ENCODE measurements around the gene ABCC10. TPM values are rescaled to one million over a fixed set of nuclear protein-coding genes. Genes with fewer than 3 reads are reported as not detected.

The ABCC10 gene
- total RNA-seq, 4 donors from 2014 or later: 7.0 to 12.9 (median 9.7) TPM

DNA sequence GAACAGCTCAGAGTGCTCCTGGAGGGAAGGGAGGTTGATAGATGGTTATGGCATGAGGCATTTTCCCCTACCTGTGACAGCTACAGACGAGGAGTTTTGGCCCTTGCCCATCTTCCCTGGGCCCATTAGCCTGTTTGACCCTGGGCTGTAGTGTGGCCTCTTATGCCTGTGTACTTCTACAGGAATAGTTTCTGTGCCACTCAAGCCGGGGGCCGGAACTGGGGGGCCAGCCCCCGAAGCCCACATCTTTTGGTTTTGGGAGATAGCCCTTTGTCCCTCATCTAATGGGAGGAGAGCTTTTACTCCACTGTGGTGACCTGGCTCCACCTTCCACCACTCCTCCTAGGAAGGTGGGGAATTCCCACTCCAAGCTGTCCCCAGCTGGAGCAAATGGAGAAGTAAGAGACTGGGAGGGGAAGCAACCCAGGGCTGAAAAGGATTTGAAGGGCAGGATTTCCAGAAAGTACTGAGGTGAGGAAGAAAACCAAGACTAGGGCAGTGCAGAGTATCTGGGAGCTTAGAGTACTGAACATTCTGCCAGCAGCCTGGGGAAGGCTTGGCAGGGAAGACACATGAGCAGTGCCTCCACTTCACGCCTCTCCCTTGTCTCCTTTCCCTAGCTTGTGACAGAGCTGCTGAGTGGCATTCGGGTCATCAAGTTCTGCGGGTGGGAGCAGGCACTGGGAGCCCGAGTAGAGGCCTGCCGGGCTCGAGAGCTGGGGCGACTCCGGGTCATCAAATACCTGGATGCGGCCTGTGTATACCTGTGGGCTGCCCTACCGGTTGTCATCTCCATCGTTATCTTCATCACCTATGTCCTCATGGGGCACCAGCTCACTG, 6.9 kb downstream of the ABCC10 start:
- TF ChIP-seq, protein P1, sequence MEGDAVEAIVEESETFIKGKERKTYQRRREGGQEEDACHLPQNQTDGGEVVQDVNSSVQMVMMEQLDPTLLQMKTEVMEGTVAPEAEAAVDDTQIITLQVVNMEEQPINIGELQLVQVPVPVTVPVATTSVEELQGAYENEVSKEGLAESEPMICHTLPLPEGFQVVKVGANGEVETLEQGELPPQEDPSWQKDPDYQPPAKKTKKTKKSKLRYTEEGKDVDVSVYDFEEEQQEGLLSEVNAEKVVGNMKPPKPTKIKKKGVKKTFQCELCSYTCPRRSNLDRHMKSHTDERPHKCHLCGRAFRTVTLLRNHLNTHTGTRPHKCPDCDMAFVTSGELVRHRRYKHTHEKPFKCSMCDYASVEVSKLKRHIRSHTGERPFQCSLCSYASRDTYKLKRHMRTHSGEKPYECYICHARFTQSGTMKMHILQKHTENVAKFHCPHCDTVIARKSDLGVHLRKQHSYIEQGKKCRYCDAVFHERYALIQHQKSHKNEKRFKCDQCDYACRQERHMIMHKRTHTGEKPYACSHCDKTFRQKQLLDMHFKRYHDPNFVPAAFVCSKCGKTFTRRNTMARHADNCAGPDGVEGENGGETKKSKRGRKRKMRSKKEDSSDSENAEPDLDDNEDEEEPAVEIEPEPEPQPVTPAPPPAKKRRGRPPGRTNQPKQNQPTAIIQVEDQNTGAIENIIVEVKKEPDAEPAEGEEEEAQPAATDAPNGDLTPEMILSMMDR (IDR thresholded peaks at IDR 0.05; ENCODE audit: low read depth): no peak

DNA sequence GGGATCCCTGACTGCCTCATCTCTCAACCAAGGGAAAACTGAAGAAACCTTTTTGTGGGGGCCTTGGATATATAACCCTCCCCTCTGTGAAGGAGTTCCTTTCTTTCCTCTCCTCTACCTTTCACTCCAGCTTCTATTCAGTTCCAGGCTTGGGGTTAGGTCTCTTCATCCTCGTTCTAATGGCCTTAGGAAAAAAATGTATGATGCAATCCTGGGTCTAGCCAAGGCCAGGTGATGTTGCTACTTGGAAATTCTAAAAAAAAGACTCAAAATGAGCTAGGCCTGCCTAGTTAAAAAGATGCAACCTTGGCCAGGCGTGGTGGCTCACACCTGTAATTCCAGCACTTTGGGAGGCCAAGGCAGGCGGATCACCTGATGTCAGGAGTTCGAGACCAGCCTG, 7.6 kb downstream of the ABCC10 start:
- TF ChIP-seq, protein P1 (IDR thresholded peaks at IDR 0.05; ENCODE audit: low read depth): no peak

DNA sequence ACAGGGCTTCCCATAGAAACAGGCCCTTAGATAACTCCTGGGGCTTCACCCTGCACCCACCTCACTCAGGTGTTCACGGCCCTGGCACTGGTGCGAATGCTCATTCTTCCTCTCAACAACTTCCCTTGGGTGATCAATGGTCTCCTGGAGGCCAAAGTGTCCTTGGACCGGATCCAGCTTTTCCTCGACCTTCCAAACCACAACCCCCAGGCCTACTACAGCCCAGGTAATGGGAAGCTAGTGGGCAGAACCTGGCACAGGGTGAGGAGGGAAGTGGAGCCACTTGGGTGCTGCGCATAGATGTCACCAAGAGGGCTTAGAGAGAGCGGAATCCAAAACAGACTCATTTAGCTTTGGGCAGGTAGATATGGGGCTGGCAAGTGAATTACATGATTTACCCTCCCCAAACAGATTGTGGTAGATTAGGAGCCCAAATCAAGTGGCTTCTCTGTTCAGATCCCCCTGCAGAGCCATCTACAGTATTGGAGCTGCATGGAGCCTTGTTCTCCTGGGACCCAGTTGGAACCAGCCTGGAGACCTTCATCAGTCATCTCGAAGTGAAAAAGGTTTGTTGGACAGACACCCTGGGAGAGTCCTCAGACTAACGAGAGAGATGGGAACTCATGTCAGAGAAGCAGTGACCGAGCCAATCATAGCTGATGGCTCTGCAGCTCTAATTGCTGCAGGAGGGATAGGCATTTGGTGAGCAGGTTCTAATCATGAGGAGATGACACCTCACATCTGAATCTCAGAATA, 8.5 kb downstream of the ABCC10 start:
- TF ChIP-seq, protein P1 (IDR thresholded peaks at IDR 0.05; ENCODE audit: low read depth): no peak

DNA sequence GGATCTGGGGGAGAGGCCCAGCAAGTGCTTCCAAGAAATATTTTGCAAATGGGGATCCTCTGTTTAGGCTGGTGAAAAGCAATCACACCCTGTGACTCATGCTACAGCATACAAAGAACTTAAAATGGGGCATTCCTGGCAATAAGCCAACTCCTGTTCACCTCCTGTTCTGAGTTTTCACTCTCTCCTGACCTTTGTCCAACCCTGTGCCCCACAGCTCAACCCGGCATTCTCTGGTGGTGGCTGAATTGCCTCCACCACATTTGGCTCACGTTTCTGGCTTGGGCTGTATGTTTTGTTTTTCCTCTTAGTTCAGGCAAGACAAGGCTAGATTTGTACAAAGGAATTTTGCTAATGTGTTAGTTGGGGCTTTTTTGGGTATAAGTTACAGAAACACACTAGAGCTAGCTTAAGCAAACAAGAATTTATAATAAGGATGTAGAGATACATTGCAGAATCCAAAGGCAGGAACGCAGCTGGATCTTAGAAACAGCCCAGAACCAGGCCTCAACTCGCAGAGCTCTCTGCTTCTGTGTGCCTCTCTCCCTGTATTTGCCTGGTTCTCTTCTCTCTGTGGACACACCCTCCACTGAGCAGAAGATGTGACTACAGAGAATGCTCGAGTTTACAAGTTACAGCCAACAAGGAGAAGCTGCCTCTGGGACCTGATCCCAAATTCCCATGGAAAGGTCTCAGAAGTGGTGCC, 9.4 kb downstream of the ABCC10 start:
- TF ChIP-seq, protein P1 (IDR thresholded peaks at IDR 0.05; ENCODE audit: low read depth): no peak

DNA sequence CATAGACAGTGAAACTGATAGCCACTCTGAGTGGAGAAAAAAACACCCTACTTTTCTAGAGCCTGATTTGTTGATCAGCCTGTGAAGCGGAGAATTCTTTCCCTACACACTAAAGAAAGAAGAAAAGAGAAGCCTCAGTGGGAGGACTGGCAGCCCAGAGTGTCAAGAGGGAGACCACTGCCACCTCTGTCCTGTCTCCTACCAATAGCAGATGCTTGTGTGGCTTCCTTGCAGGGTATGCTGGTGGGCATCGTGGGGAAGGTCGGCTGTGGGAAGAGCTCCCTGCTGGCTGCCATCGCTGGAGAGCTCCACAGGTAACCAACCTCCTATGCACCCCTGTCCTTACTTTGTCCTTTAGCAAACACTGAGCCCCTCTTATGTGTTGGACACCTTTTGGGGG, 10.4 kb downstream of the ABCC10 start:
- TF ChIP-seq, protein P1 (IDR thresholded peaks at IDR 0.05; ENCODE audit: low read depth): no peak

DNA sequence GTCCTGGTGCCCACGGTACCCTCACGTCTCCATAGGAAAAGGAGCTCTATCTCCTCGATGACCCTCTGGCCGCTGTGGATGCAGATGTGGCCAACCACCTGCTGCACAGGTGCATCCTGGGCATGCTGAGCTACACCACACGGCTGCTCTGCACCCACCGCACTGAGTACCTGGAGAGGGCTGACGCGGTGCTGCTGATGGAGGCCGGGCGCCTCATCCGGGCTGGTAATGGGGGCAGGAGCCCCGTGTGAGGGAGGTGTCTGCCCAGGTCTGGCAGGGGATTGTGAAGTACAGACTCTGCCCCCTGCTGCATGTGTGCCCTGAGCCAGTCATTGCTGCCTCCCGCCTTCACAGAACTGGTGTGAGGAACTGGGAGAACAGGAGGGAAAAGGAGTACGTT, 15.6 kb downstream of the ABCC10 start:
- TF ChIP-seq, protein P1 (IDR thresholded peaks at IDR 0.05; ENCODE audit: low read depth): no peak

DNA sequence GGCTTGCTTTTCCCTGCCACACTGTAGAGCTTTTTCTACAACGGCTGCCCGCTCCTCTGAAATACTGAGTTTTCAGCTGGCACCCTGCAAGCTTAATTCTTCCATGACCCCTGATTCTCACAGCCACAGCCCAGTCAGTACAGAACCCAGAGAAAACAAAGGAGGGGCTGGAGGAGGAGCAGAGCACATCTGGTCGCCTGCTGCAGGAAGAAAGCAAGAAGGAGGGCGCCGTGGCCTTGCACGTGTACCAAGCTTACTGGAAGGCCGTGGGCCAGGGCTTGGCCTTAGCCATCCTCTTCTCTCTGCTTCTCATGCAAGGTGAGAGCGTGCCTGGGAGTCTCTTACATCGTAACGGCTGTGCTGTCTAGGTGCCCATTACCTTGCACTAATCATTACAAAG, 16.7 kb downstream of the ABCC10 start:
- TF ChIP-seq, protein P1 (IDR thresholded peaks at IDR 0.05; ENCODE audit: low read depth): no peak

Data from subcutaneous adipose tissue (tissue), 4 donors.